HG03159 (cell line): ENCODE data around the gene LNP1.
A peak's percentile ranks its signal among the peaks of the same experiment; 100 is the strongest.

Experiments used
- ATAC-seq: cut with Tn5 transposase; IDR thresholded peaks from one replicate; pipeline ENCODE4 v1.9.1; 2021; ENCODE audit warnings: mild to moderate bottlenecking, moderate library complexity; ENCODE audit not compliant: unreplicated experiment

Gene LNP1

DNA sequence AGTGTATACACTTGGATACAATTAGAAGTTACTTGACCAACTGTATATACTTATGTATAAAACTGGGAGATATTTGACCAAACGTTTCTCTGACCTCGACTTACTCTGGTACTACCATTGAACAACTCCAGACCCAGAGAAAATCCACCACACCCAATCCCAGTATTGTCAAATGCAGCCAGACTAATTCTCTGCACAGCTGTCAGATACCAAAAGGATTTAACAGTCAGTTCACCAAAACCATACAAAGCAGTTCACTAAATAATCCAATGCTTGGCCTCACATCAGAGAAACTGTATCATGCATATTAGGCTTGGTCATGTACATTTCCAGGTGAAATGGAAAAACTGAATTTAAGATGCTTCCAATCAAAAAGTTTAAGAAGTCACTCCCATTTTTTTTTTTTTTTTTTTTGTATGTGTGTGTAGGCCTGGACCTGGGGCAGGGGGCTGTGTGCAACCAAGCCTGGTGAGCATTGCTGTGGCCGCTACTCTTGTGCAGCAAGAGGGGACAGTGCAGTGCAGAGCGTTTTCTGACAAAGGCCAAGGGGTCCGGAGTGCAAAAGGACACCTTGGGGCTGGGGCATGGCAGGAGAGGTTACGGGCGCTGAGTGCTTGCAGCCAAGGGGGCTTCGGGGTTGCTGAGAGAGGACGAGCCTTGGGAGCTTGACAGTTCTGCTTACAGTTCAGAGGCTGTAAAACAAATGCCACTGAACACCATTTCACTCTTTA is 1.8 kb upstream of the LNP1 start:
- no peak for ATAC-seq

- ATAC-seq: peak; percentile 26
These were observed 940 bp upstream of the LNP1 start for GRCh38 chr3:100400419-100400779.

- ATAC-seq: peak; percentile 13
These were observed 319 bp downstream of the LNP1 start for GRCh38 chr3:100401674-100402041.

DNA sequence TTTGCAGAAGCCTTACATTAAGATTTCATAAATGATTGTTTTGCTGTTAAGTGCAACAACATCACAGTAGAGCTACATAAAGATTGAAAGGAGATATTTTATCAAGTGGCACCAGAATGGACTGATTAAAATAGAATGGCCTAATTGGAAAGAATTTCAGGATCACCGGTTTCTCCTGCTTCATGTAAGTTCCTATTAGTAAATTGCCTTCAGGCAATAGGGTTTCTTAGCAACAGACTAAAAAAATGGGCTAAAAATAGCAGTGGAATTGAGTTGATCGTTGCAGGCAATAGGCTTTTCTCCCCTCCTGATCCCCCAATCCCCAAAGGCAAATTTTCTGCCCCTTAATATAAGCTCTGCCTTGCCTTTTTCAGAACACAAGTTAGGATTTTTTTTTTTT is 917 bp downstream of the LNP1 start:
- no peak for ATAC-seq

GRCh38 chr3:100402891-100403290 is 1.6 kb downstream of the LNP1 start:
- ATAC-seq: no peak

- ATAC-seq: no peak
These were observed 2.3 kb downstream of the LNP1 start for GRCh38 chr3:100403362-100404249.

DNA sequence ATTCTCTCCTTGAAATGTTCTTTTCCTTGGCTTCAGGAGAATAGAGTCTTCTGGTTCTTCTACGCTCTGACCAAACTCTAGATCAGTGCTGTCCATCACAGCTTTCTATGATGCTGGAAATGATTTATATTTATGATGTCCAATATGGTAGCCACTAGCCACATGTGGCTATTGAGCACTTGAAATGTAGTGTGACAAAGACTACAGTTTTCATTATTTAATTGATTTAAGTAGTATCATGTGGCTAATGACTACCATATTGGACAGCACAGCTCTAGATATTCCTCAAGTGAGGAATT is 2.9 kb downstream of the LNP1 start:
- no peak for ATAC-seq

GRCh38 chr3:100407164-100407563 is 5.8 kb downstream of the LNP1 start:
- no peak for ATAC-seq

DNA sequence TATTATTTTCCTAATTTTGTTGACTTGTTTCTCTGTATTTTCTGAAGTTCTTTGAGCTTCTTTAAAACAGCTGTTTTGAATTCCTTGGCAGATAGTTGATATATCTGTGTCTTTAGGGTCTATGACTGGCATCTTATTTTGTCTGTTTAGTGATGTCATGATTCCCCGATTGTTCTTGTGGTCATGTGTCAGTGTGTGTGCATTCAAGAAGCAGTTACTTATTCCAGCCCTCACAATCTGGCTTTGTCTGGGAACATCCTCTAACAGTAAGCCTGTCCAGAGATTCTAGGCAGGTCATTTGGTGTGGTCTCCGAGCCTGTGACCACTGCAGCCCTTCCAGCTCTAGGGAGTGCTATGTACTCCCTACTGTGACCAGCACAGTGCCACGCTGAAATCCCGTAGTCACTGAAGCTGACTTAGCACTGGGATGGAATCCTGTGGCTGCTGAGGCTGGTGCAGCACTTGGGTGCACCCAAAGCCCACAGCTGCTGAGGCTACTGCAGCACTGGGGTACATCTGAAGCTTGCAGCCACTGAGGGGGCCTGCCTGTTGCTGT is 6.7 kb downstream of the LNP1 start:
- no peak for ATAC-seq

DNA sequence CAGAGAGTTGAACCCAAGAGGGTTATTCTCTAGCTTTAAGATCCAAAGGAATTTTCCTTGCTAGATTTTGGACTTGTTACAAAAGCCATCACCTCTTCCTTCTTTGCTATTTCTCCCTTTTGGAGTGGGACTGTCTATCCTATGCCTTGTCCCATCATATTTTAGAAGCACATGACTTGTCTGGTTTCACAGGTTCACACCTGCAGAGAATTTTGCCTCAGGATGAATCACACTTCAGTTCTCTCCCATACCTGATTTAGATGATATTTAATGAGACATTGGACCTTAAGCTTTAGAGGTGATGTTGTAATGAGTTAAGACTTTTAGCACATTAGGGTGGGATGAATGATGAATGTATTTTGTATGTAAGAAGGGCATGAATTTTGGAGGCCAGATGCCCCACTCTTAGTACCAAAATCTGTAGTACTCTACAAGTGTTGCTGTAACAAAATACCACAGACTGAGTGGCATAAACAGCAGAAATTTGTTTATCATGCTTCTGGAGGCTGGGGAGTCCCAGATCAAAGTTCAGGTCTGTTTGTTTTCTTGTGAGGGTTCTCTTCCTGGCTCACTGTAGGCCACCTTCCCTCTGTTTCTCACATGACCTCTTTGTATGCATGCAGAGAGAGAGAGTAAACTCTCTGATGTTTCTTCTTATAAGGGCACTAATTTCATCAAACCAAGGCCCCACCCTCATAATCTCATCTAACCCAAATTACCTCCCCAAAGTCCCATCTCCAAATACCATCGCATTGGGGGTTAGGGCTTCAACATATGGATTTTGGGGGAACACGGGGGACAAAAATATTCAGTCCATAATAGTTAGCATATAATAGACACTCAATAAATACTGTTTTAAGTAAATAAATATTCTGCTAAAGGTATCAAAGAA is 10.0 kb downstream of the LNP1 start:
- no peak for ATAC-seq

GRCh38 chr3:100412912-100413590 is 11.7 kb downstream of the LNP1 start:
- ATAC-seq: no peak

DNA sequence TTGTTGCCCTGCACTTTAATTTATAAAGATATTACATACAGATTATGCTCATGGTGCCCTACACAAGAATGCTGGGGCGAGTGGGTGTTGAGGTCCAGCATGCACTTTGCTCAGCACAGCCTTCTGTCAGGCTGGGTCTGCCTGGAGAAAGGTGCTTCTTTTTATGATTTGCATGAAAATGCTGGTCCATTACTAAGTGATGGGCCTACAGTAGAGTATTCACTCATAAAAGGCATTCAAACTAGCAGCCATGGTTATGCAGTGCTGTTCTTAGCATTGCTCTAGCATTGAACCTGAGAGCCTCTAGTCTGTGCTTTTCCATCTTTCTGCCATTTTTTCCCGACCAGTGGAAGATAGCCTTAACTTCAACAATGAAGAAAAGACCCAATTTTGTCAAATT is 12.3 kb downstream of the LNP1 start:
- ATAC-seq: no peak

- no peak for ATAC-seq
These were observed 14.8 kb downstream of the LNP1 start for GRCh38 chr3:100416176-100416575.

DNA sequence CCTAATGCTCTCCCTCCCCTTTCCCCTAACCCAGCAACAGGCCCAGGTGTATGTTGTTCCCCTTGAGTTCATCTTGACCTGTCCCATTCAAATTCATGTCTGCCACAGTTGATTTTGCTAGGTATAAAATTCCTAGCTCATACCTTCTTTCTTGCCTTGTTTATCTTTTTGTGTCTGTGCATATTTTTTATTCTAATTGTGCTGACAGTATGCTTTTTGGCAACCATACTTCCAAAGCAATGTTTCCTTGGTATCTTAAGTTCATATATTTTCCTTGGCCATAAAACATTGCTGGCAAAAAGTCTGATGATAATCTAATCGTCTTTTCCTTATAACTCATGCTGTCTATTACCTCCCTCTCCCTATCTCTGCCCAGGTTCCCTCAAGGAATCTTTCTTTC is 15.5 kb downstream of the LNP1 start:
- no peak for ATAC-seq

DNA sequence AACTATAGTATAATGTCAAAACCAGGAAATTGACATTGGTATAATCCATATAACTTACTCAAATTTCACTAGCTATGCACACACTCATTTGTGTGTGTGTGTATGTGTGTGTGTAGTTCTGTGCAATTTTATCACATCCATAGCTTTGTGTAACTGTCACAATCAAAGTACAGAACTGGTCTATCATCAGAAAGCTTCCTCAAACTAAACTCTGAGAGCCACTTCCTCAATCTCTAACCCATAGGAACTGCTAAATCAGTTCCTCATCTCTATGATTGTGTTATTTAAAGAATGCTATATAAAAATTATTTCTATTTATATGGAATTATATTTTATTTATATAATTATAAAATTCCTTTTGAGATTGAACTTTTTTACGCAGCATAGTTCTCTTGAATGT is 18.1 kb downstream of the LNP1 start:
- no peak for ATAC-seq

DNA sequence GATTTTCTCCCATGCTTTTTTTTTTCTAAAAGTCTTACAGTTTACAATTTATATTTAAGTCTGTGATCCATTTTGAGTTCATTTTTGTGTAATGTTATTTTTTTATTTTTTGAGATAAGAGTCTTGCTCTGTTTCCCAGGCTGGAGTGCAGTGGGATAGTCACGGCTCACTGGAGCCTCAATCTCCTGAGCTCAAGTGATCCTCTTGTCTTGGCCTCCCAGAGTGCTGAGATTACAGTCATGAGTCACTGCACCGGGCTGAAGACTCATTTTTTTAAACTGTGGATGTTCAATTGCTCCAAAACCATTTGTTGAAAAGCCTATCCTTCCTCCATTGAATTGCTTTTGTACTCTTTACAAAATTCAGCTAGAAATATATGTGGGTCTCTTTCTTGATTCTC is 19.5 kb downstream of the LNP1 start:
- ATAC-seq: no peak

DNA sequence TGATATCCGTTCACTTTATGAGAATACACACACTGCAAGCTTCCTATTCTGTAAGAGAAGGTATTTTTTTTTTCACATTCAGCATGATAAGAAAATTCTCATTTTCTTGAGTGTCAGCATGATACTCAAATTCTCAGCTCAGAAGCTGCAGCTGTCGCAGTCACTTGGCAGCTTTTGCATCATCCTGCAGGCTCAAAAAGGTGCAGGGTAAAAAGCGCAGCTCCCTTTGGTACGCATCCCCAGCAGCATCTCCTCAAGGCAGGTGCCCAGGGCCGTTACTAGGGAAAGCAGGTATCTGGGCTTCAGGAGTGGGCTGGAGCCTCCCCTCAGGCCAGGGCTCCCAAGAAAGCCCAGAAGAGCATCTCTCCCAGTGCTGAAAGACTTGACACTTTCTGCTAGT is 22.3 kb downstream of the LNP1 start:
- ATAC-seq: no peak

DNA sequence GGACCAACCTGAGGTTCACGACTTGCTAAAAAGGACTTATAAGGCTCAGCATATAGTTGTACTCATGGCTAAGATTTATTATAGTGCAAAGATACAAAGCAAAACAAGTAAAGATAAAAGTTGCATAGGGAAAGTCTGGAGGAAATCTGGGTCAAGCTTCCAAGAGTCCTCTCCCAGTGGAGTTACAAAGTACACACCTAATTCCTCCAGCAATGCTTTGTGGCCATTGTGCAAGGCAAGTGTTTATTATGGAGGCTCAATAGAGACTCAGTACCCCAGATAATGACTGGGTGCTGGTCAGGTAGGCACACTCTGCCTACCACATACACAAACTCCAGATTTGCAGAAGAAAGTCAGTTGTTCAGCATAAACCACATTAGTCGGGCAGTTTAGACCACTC is 22.9 kb downstream of the LNP1 start:
- ATAC-seq: no peak

DNA sequence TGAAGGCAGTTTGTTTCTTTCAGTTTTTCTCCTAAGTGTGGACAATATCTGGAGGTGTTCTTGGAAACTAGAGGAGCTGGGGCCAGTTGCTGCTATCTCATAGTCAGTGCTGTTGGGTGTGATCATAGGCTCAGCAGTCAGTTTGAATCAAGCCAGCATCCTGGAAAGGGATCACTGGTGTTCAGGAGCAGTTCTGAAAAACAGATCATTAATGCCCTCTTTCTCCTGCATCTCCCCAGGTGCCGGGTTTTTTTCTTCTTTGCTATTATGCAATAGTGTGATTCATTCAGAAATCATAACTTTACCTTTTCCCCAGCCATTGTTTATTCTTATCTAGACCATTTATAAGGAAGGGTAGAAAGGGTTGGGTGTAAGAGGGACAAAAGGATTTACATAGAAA is 24.0 kb downstream of the LNP1 start:
- no peak for ATAC-seq

DNA sequence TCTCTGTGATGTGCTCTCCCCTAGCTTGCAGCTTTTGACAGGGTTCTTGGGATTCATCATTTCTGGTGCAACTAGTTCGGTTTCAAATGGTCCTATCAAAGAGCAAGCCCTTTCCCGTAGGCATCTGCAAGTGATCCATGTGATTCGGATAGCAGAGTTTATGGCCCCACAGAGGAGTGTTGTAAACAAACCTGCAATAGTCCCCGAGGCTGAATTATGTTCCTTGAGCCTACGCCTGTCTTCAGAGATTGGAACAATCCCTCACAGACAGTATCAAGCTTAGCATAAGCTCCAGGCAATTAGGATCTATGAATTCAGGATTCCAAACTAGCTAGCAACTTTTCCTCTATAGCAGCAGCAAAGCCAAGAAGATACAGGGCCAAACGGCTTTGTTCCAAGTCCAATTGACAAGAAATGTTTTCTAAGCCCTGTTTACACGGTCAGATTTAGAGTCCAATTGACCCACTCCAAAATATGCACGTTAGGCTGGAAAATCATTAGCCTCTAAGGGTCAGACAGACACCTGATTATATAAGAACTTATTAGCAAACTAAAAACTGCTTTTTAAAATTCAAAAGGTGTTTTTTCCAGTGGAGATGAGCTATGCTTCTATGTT is 24.8 kb downstream of the LNP1 start:
- ATAC-seq: no peak
